Upper lobe of left lung (tissue), 4 donors: ENCODE measurements around the gene SNRNP48.

ENCODE experiments used
- EP300 ChIP-seq, 4 donors: sonication (generic); formaldehyde crosslinking; IDR thresholded peaks; one replicate each; pipeline ENCODE4 v1.5.1; 2017; ENCODE audit warnings: antibody characterized with exemption in 4 of 4, control low read depth in 2 of 4
- TF ChIP-seq, protein P1 (sequence below), 6 experiments: fragments of 450-650 bp in 4 of 6; fragments of 200-600 bp in 2 of 6; sonication (generic) in 2 of 6; IDR thresholded peaks; one replicate each; pipeline ENCODE4 v1.5.1; 2016 to 2019; ENCODE audit warnings: antibody characterized with exemption in 6 of 6

DNA sequence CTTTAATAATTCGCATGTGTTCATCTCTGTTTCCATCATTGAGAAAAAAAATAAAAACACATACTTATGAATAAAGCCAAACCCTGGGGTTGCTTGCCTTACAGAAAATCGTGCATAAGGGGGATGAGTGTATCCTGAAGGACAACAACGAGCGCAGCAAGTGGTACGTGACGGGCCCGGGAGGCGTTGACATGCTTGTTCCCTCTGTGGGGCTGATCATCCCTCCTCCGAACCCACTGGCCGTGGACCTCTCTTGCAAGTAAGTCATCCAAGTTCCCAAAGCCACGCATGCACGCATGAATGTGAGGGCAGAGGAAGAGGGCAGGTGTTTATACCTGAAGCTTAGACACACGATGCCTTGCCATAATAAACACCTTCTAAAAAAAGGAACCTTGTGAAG, 20.9 kb upstream of the SNRNP48 start:
- TF ChIP-seq, protein P1, sequence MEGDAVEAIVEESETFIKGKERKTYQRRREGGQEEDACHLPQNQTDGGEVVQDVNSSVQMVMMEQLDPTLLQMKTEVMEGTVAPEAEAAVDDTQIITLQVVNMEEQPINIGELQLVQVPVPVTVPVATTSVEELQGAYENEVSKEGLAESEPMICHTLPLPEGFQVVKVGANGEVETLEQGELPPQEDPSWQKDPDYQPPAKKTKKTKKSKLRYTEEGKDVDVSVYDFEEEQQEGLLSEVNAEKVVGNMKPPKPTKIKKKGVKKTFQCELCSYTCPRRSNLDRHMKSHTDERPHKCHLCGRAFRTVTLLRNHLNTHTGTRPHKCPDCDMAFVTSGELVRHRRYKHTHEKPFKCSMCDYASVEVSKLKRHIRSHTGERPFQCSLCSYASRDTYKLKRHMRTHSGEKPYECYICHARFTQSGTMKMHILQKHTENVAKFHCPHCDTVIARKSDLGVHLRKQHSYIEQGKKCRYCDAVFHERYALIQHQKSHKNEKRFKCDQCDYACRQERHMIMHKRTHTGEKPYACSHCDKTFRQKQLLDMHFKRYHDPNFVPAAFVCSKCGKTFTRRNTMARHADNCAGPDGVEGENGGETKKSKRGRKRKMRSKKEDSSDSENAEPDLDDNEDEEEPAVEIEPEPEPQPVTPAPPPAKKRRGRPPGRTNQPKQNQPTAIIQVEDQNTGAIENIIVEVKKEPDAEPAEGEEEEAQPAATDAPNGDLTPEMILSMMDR (IDR thresholded peaks at IDR 0.05): no peak
- no peak for TF ChIP-seq EP300 (IDR thresholded peaks at IDR 0.05)
